ENCODE results near the gene B2M. TPM values are rescaled to one million over a fixed set of nuclear protein-coding genes. Genes with fewer than 3 reads are reported as not detected.

Gene B2M
- total and polyA plus RNA-seq, 3 donors from 2014 or later, result 439 to 2,068 (median 1,401) TPM

DNA sequence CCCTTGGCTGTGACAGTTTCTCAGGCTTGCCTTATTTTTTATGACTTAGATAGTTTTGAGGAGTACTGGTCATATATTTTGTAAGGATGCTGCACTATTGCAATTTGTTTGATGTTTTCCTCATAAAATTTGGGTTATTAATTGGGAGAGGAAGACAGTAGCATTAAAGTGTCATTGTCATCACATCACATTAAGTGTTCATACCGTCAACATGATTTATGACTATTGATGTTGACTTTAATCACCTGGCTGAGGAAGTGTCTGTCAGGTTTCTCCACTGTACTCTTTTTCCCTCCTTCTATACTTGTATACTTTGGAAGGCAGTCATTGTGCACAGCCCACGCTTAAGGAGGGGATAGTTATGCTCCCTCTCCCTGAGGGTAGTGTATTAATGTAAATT, 51.9 kb downstream of the B2M start:
- Histone ChIP-seq H3K4me3 (no peak overlapping the region), H3K27me3 (no peaks in the 10 kb centered on the region), H3K9me3 (no peaks in the 10 kb centered on the region), H3K27ac (no peak overlapping the region), H3K36me3 (ENCODE audit: low read depth, missing control alignments) (no peaks in the 10 kb centered on the region), H3K4me1 (no peaks in the 10 kb centered on the region)
- intact Hi-C loops (cut with DNase I; ENCODE audit: low total_unique reads), result no loop called here
- no peak for DNase-seq
- WGBS, 2 donors, result 86 to 91% methylated on average over 2 of the region's 2 CpGs
- no peak for TF ChIP-seq POLR2A (IDR thresholded peaks at IDR 0.05)

DNA sequence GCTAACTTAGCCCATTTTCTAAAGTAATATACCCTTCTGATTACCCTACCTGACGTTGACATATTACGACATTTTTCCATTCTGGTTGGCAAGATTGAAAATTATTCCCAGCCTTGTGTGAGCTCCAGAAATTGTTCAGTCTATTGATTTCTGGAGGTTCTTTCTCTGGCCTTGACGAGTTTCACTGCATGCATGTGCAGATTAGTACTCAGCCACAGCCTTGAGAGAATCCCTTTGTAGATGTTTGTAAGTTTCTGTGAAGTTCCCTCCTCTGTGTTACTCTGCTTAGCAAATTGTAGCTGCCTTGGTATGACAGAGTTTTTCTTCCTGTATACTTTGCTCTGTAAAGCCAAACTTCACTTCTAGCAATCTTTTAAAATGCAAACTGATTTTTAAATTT, 52.5 kb downstream of the B2M start:
- Histone ChIP-seq H3K27me3 (no peaks in the 10 kb centered on the region), H3K27ac (no peak overlapping the region), H3K4me3 (no peak overlapping the region), H3K36me3 (ENCODE audit: low read depth, missing control alignments) (no peaks in the 10 kb centered on the region), H3K4me1 (no peaks in the 10 kb centered on the region), H3K9me3 (no peaks in the 10 kb centered on the region)
- no peak for TF ChIP-seq POLR2A (IDR thresholded peaks at IDR 0.05)
- TF ChIP-seq, protein P1, sequence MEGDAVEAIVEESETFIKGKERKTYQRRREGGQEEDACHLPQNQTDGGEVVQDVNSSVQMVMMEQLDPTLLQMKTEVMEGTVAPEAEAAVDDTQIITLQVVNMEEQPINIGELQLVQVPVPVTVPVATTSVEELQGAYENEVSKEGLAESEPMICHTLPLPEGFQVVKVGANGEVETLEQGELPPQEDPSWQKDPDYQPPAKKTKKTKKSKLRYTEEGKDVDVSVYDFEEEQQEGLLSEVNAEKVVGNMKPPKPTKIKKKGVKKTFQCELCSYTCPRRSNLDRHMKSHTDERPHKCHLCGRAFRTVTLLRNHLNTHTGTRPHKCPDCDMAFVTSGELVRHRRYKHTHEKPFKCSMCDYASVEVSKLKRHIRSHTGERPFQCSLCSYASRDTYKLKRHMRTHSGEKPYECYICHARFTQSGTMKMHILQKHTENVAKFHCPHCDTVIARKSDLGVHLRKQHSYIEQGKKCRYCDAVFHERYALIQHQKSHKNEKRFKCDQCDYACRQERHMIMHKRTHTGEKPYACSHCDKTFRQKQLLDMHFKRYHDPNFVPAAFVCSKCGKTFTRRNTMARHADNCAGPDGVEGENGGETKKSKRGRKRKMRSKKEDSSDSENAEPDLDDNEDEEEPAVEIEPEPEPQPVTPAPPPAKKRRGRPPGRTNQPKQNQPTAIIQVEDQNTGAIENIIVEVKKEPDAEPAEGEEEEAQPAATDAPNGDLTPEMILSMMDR (IDR thresholded peaks at IDR 0.05), result no peak
- no peak for DNase-seq
- intact Hi-C loops (cut with DNase I; ENCODE audit: low total_unique reads), result no loop called here
- 71 to 77% methylated on average over 3 of the region's 3 CpGs for WGBS, 2 donors

DNA sequence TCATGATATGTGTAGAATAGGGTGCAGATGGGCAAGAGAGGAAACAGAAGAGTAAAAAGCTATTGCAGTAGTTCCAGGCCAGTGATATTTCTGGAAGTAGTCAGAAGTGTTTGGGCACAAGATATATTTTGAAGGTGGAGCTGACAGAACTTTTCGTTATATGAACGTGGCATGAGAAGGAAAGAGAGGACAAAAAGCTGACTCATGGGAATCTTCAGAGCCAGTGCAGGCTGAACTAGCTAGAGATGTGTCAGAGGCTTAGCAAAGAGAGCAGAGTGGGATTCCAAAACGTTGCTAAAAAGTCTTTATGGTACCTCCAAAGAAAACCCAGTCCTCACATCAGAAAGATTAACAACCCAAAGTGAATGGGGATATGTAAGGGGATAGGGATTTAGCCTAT, 53.7 kb downstream of the B2M start:
- intact Hi-C loops (cut with DNase I; ENCODE audit: low total_unique reads), result no loop called here
- no peak overlapping the region for H3K27ac ChIP-seq
- no peak for TF ChIP-seq POLR2A (IDR thresholded peaks at IDR 0.05)
- TF ChIP-seq, protein P1 (IDR thresholded peaks at IDR 0.05), result no peak
- no peaks in the 10 kb centered on the region for H3K36me3 ChIP-seq (ENCODE audit: low read depth, missing control alignments)
- no peak overlapping the region for H3K4me3 ChIP-seq
- WGBS, 2 donors, result 29 to 31% methylated on average over 3 of the region's 3 CpGs
- H3K27me3 ChIP-seq, result no peaks in the 10 kb centered on the region
- no peak for DNase-seq
- no peaks in the 10 kb centered on the region for H3K4me1 ChIP-seq
- H3K9me3 ChIP-seq, result no peaks in the 10 kb centered on the region

Small RNA genes lying within 50 kb of the gene (small RNA-seq; reads per million reads assigned to genes)
- 0 reads per million in 2 donors for gene RF00019

Other genes starting within 250 kb of the B2M start
- 10 to 100 TPM; 60.3 to 65.6 TPM for gene EIF3J, start 174.4 kb upstream of the B2M start, total RNA-seq
- 33.4 TPM for gene EIF3J, start 174.4 kb upstream of the B2M start, polyA plus RNA-seq (ENCODE audit: insufficient read depth, low read depth, low replicate concordance)
- 100 to 1,000 TPM; 127 to 137 TPM for gene SPG11, start 47.9 kb upstream of the B2M start, total RNA-seq
- 89.6 TPM for gene SPG11, start 47.9 kb upstream of the B2M start, polyA plus RNA-seq (ENCODE audit: insufficient read depth, low read depth, low replicate concordance)
- gene PATL2, start 194 bp upstream of the B2M start, total RNA-seq, result under 1 TPM; 0.62 to 0.87 TPM
- 0.76 TPM for gene PATL2, start 194 bp upstream of the B2M start, polyA plus RNA-seq (ENCODE audit: insufficient read depth, low read depth, low replicate concordance)
- gene TRIM69, start 25.0 kb downstream of the B2M start, total RNA-seq, result 10 to 100 TPM; 19.1 to 23.5 TPM
- gene TRIM69, start 25.0 kb downstream of the B2M start, polyA plus RNA-seq (ENCODE audit: insufficient read depth, low read depth, low replicate concordance), result 120 TPM
- gene TERB2, start 245.2 kb downstream of the B2M start, total RNA-seq, result 10 to 100 TPM; 10.3 to 11.8 TPM
- gene TERB2, start 245.2 kb downstream of the B2M start, polyA plus RNA-seq (ENCODE audit: insufficient read depth, low read depth, low replicate concordance), result 50.1 TPM